ENCODE measurements around the gene PEPD.

Gene PEPD

GRCh38 chr19:33340991-33341390 is 180.6 kb downstream of the PEPD start:
- Mint-ChIP-seq H3K4me3 (no peak overlapping the region), H3K4me1 (peaks cover 6% of the 10 kb centered on the region), H3K36me3 (ENCODE audit: low read depth) (no peaks in the 10 kb centered on the region), H3K27ac (no peak overlapping the region), H3K9me3 (no peaks in the 10 kb centered on the region), H3K27me3 (ENCODE audit: low read depth, poor library complexity) (peaks cover 64% of the 10 kb centered on the region)
- no peak for DNase-seq
- TF ChIP-seq CTCF (IDR thresholded peaks at IDR 0.05) = no peak

- peaks cover 56% of the 10 kb centered on the region for H3K27me3 Mint-ChIP-seq (ENCODE audit: low read depth, poor library complexity)
- no peaks in the 10 kb centered on the region for H3K9me3 Mint-ChIP-seq
- no peaks in the 10 kb centered on the region for H3K36me3 Mint-ChIP-seq (ENCODE audit: low read depth)
- DNase-seq = no peak
- peaks cover 3% of the 10 kb centered on the region for H3K4me1 Mint-ChIP-seq
- H3K4me3 Mint-ChIP-seq = no peak overlapping the region
- H3K27ac Mint-ChIP-seq = no peak overlapping the region
- no peak for TF ChIP-seq CTCF (IDR thresholded peaks at IDR 0.05)
These were observed 182.3 kb downstream of the PEPD start for GRCh38 chr19:33339016-33339984.

Data from nephron progenitor cell (in vitro differentiated cells).